Measurements from ENCODE around the gene BIRC7. TPM values are rescaled to one million over a fixed set of nuclear protein-coding genes. Genes with fewer than 3 reads are reported as not detected.

BIRC7 gene
- polyA plus RNA-seq, 3 donors, result 0.21 TPM; not detected in 2

DNA sequence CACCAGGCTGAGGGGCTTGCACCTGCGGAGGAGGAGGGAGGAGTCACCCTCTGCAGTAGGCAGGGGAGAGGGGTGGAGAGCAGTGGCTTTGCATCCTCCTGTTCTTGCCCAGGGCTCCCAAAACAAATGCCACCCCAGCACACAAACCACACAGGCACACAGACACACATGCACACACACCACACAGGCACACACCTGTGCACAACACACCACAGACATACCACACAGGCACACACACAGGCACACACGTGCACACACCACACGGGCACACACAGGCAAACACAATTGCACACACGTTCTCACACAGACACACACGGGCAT is 46.4 kb upstream of the BIRC7 start:
- 96% methylated on average over 3 of the region's 5 CpGs for WGBS (ENCODE audit: insufficient coverage)
- H3K36me3 Mint-ChIP-seq, result peaks cover under 1% of the 10 kb centered on the region in 2 donors

DNA sequence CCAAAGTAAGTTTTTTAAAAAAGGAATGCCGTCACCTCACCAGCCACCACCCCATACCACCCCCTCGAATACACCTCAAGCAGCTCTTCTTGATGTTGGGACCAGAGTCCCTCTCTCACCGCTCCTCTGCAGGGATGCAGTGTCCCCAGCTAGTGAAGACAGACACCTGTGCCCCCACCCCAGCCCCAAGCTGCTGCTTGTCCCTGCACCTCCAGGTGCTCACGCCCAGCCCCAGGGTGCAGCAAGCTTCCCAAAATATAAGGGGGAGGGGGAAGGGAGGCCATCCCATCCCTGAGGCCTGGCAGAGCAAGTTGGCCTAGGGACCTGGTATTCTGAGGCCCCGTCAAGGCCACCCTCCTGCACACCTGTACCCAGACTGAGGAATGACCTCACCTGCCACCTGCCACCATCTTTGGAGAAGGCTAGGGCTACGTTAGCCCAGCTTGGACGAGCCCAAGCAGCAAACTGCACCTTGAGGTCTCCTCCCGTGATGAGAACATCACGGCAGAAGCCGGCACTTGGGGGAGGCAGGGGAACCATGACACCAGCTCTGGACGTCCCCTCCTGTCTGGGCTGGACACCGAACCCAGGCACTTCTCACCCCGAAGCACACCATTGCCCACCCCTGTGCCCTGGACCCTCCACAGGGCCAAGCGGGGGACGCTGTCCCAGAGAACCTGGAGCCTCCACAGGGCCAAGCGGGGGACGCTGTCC is 45.7 kb upstream of the BIRC7 start:
- Mint-ChIP-seq H3K27ac (no peak overlapping the region), H3K27me3 (ENCODE audit: low read depth in 3 of 3) (peaks cover 0 to 2% (median 0%) of the 10 kb centered on the region in 3 donors), H3K9me3 (peaks cover 1 to 10% (median 6%) of the 10 kb centered on the region in 7 donors), H3K4me1 (no peaks in the 10 kb centered on the region), H3K36me3 (peaks cover 6 to 8% of the 10 kb centered on the region in 2 donors), H3K4me3 (no peak overlapping the region)
- TF ChIP-seq, protein P1, sequence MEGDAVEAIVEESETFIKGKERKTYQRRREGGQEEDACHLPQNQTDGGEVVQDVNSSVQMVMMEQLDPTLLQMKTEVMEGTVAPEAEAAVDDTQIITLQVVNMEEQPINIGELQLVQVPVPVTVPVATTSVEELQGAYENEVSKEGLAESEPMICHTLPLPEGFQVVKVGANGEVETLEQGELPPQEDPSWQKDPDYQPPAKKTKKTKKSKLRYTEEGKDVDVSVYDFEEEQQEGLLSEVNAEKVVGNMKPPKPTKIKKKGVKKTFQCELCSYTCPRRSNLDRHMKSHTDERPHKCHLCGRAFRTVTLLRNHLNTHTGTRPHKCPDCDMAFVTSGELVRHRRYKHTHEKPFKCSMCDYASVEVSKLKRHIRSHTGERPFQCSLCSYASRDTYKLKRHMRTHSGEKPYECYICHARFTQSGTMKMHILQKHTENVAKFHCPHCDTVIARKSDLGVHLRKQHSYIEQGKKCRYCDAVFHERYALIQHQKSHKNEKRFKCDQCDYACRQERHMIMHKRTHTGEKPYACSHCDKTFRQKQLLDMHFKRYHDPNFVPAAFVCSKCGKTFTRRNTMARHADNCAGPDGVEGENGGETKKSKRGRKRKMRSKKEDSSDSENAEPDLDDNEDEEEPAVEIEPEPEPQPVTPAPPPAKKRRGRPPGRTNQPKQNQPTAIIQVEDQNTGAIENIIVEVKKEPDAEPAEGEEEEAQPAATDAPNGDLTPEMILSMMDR (IDR thresholded peaks at IDR 0.05), result no peak
- no peak for DNase-seq
- H3K27ac ChIP-seq (ENCODE audit: low read depth in 1 of 2, low read length in 2 of 2), result no peak overlapping the region
- no peak overlapping the region for H2AFZ ChIP-seq (ENCODE audit: insufficient read depth, low read depth, low read length, poor library complexity, severe bottlenecking)
- H3K4me3 ChIP-seq (replicated peaks in 1 of 3; ENCODE audit: low read depth in 2 of 3, low read length in 3 of 3), result no peak overlapping the region
- H4K20me1 ChIP-seq (ENCODE audit: insufficient read depth, low read length), result peaks cover 11% of the 10 kb centered on the region
- H3K9ac ChIP-seq (ENCODE audit: insufficient read depth, low read length, poor library complexity, severe bottlenecking), result no peak overlapping the region
- H3K27me3 ChIP-seq (ENCODE audit: control insufficient read depth in 2 of 2, insufficient read depth in 2 of 2, low read length in 2 of 2), result no peaks in the 10 kb centered on the region
- no peaks in the 10 kb centered on the region for H3K79me2 ChIP-seq (ENCODE audit: insufficient read depth, low read length)
- intact Hi-C loops (cut with micrococcal nuclease), result no loop called here
- H3K4me2 ChIP-seq (replicated peaks; ENCODE audit: extremely low read depth, low read length, poor library complexity, severe bottlenecking), result no peak overlapping the region
- H3K9me3 ChIP-seq (replicated peaks in 1 of 2; ENCODE audit: control insufficient read depth in 1 of 2, insufficient read depth in 1 of 2, low read length in 2 of 2), result peaks cover 13 to 15% of the 10 kb centered on the region in 2 donors
- no peaks in the 10 kb centered on the region for H3K4me1 ChIP-seq (ENCODE audit: control insufficient read depth in 1 of 2, insufficient read depth in 2 of 2, low read length in 2 of 2)
- 96% methylated on average over 14 of the region's 17 CpGs for WGBS (ENCODE audit: insufficient coverage)
- H3K36me3 ChIP-seq (replicated peaks in 1 of 2; ENCODE audit: control insufficient read depth in 1 of 2, insufficient read depth in 2 of 2, low read length in 2 of 2), result peaks cover 4 to 10% of the 10 kb centered on the region in 2 donors

More for the DNA sequence above, 46.4 kb upstream of the BIRC7 start:
- no peak overlapping the region for H3K4me3 ChIP-seq (replicated peaks in 1 of 3; ENCODE audit: low read depth in 2 of 3, low read length in 3 of 3)
- Mint-ChIP-seq H3K27ac (no peak overlapping the region), H3K4me1 (no peaks in the 10 kb centered on the region), H3K27me3 (ENCODE audit: low read depth in 3 of 3) (peaks cover 0 to 2% (median 0%) of the 10 kb centered on the region in 3 donors), H3K9me3 (peaks cover 1 to 10% (median 6%) of the 10 kb centered on the region in 7 donors), H3K4me3 (no peak overlapping the region)
- H3K4me1 ChIP-seq (ENCODE audit: control insufficient read depth in 1 of 2, insufficient read depth in 2 of 2, low read length in 2 of 2), result no peaks in the 10 kb centered on the region
- no peak overlapping the region for H3K27ac ChIP-seq (ENCODE audit: low read depth in 1 of 2, low read length in 2 of 2)
- H3K27me3 ChIP-seq (ENCODE audit: control insufficient read depth in 2 of 2, insufficient read depth in 2 of 2, low read length in 2 of 2), result no peaks in the 10 kb centered on the region
- H3K79me2 ChIP-seq (ENCODE audit: insufficient read depth, low read length), result no peaks in the 10 kb centered on the region
- intact Hi-C loops (cut with micrococcal nuclease), result no loop called here
- H2AFZ ChIP-seq (ENCODE audit: insufficient read depth, low read depth, low read length, poor library complexity, severe bottlenecking), result no peak overlapping the region
- peaks cover 7% of the 10 kb centered on the region for H4K20me1 ChIP-seq (ENCODE audit: insufficient read depth, low read length)
- H3K4me2 ChIP-seq (replicated peaks; ENCODE audit: extremely low read depth, low read length, poor library complexity, severe bottlenecking), result no peak overlapping the region
- no peak for DNase-seq
- no peak overlapping the region for H3K9ac ChIP-seq (ENCODE audit: insufficient read depth, low read length, poor library complexity, severe bottlenecking)
- TF ChIP-seq, protein P1 (IDR thresholded peaks at IDR 0.05), result no peak
- peaks cover 0 to 2% of the 10 kb centered on the region in 2 donors for H3K36me3 ChIP-seq (replicated peaks in 1 of 2; ENCODE audit: control insufficient read depth in 1 of 2, insufficient read depth in 2 of 2, low read length in 2 of 2)
- H3K9me3 ChIP-seq (replicated peaks in 1 of 2; ENCODE audit: control insufficient read depth in 1 of 2, insufficient read depth in 1 of 2, low read length in 2 of 2), result peaks cover 13 to 15% of the 10 kb centered on the region in 2 donors

All from CD14-positive monocyte (primary cell).